HCT116 (cell line): ENCODE measurements around the gene PKNOX2.

Source experiments
- CTCF ChIP-seq, 3 experiments: fragments of 200-600 bp in 1 of 3; sonication (generic) in 1 of 3; IDR thresholded peaks in 2 of 3; conservative IDR thresholded peaks in 1 of 3; 2 replicates each; pipeline ENCODE4 v1.5.1; 2012 to 2017; ENCODE audit warnings: low read depth in 2 of 3, low read length in 2 of 3, antibody characterized with exemption in 1 of 3, borderline replicate concordance in 1 of 3, control low read depth in 1 of 3, mild to moderate bottlenecking in 1 of 3, mixed read lengths in 1 of 3, mixed run types in 1 of 3, moderate library complexity in 1 of 3; ENCODE audit not compliant: insufficient read depth in 1 of 3
- POLR2A ChIP-seq: IDR thresholded peaks from 2 replicates; pipeline ENCODE4 v1.7.0; 2011; ENCODE audit warnings: borderline replicate concordance; ENCODE audit not compliant: insufficient read depth, insufficient read length; ENCODE audit errors: extremely low read depth
- SRF ChIP-seq: IDR thresholded peaks from 2 replicates; pipeline ENCODE4 v1.6.1; 2012; ENCODE audit warnings: low read depth

GRCh38 chr11:125235071-125235471 is 70.5 kb downstream of the PKNOX2 start:
- TF ChIP-seq CTCF (IDR thresholded peaks at IDR 0.05 in 2 of 3, conservative IDR thresholded peaks at IDR 0.05 in 1 of 3; ENCODE audit: borderline replicate concordance in 1 of 3, insufficient read depth in 1 of 3, low read depth in 2 of 3, low read length in 2 of 3): no peak
- TF ChIP-seq POLR2A: no peak
- no peak for TF ChIP-seq SRF
